ENCODE measurements around the gene CYP2S1. TPM values are rescaled to one million over a fixed set of nuclear protein-coding genes. Genes with fewer than 3 reads are reported as not detected.

The CYP2S1 gene
- polyA plus RNA-seq, 3 donors: 0.51 to 0.54 (median 0.53) TPM

DNA sequence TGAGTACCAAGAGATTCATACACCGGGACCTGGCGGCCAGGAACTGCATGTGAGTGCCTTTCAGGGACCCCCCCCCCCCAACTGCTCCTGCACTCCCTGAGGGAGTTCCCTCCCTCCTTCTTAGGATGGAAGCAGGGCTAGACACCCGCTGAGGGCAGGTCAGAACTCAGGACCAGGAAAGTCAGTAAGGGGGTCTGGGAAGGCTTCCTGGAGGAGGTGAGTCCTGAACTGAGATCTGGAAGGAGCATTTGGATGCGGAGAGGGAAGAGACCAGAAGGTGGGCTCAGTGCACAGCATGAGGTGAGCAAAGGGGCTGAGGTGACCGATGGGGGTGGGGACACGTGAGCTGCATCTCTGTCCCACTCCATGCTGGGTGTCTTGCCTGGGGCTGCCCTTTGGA is 60.6 kb downstream of the CYP2S1 start:
- DNase-seq (ENCODE audit: low read depth in 3 of 3, low spot score in 2 of 3): no peak

DNA sequence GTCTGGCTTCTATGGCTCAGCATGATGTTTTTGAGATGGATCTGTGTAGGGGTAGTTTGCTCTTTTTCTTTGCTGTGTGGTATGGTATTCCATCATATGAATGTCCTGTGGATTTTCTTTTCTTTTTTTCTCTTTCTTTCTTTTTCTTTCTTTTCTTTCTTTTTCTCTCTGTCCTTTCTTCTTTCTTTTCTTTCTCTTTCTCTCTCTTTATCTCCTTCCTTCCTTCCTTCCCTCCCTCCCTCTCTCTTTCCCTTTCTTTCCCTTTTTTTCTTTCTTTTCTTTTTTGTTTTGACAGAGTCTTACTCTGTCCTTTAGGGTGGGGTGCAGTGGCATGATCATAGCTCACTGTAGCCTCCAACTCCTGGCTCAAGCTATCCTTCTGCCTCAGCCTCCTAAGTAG is 62.2 kb downstream of the CYP2S1 start:
- DNase-seq (ENCODE audit: low read depth in 3 of 3, low spot score in 2 of 3): no peak

Other genes starting within 250 kb of the CYP2S1 start
- gene CYP2B6, start 201.9 kb upstream of the CYP2S1 start, polyA plus RNA-seq (ENCODE audit: insufficient read length in 3 of 3): 1 to 10 TPM; 2.0 to 2.8 (median 2.1) TPM
- gene CYP2A13, start 104.8 kb upstream of the CYP2S1 start, polyA plus RNA-seq (ENCODE audit: insufficient read length in 3 of 3): not detected
- not detected for gene CYP2F1, start 78.8 kb upstream of the CYP2S1 start, polyA plus RNA-seq (ENCODE audit: insufficient read length in 3 of 3)
- gene AXL, start 26.0 kb downstream of the CYP2S1 start, polyA plus RNA-seq (ENCODE audit: insufficient read length in 3 of 3): 10 to 100 TPM; 28.6 to 33.9 (median 32.1) TPM
- 100 to 1,000 TPM; 197 to 213 (median 202) TPM for gene HNRNPUL1, start 71.2 kb downstream of the CYP2S1 start, polyA plus RNA-seq (ENCODE audit: insufficient read length in 3 of 3)
- 10 to 100 TPM; 30.8 to 32.1 (median 31.3) TPM for gene CCDC97, start 117.0 kb downstream of the CYP2S1 start, polyA plus RNA-seq (ENCODE audit: insufficient read length in 3 of 3)
- 10 to 100 TPM; 26.0 to 33.7 (median 27.7) TPM for gene TGFB1, start 160.7 kb downstream of the CYP2S1 start, polyA plus RNA-seq (ENCODE audit: insufficient read length in 3 of 3)
- gene B9D2, start 170.9 kb downstream of the CYP2S1 start, polyA plus RNA-seq (ENCODE audit: insufficient read length in 3 of 3): 1 to 10 TPM; 5.5 to 7.9 (median 6.1) TPM
- gene TMEM91, start 183.3 kb downstream of the CYP2S1 start, polyA plus RNA-seq (ENCODE audit: insufficient read length in 3 of 3): 1 to 10 TPM; 7.5 to 8.9 (median 8.7) TPM
- 10 to 100 TPM; 12.5 to 17.4 (median 14.3) TPM for gene EXOSC5, start 204.1 kb downstream of the CYP2S1 start, polyA plus RNA-seq (ENCODE audit: insufficient read length in 3 of 3)
- gene BCKDHA, start 204.6 kb downstream of the CYP2S1 start, polyA plus RNA-seq (ENCODE audit: insufficient read length in 3 of 3): 10 to 100 TPM; 34.9 to 43.2 (median 38.2) TPM
- 1 to 10 TPM; 2.9 to 4.9 (median 3.7) TPM for gene B3GNT8, start 234.2 kb downstream of the CYP2S1 start, polyA plus RNA-seq (ENCODE audit: insufficient read length in 3 of 3)
- gene DMAC2, start 246.7 kb downstream of the CYP2S1 start, polyA plus RNA-seq (ENCODE audit: insufficient read length in 3 of 3): 10 to 100 TPM; 60.1 to 67.4 (median 61.4) TPM
- gene ERICH4, start 249.9 kb downstream of the CYP2S1 start, polyA plus RNA-seq (ENCODE audit: insufficient read length in 3 of 3): 1 to 10 TPM; 2.8 to 6.5 (median 6.3) TPM

Measured in right renal cortex interstitium (tissue), 3 donors.